ENCODE results near the gene SIGLEC10. TPM values are rescaled to one million over a fixed set of nuclear protein-coding genes. Genes with fewer than 3 reads are reported as not detected.
"Not testable (repeated sequence)": the region's sequence is repeated elsewhere in the genome, so short reads cannot be mapped to it uniquely, and the experiment has no call there.

The SIGLEC10 gene
- total and polyA plus RNA-seq, 3 experiments from 2014 or later = 1.1 to 2.9 (median 2.4) TPM

GRCh38 chr19:51416422-51416821, 1.0 kb downstream of the SIGLEC10 start:
- H3K4me1 ChIP-seq (ENCODE audit: insufficient read depth, low read length); H3K36me3 ChIP-seq (ENCODE audit: insufficient read depth, low read length); H3K9me3 ChIP-seq (ENCODE audit: low read length); H3K27ac ChIP-seq (ENCODE audit: low read depth, low read length); H3K27me3 ChIP-seq (ENCODE audit: insufficient read depth, low read length, poor library complexity, severe bottlenecking); H3K36me3 Mint-ChIP-seq; H3K4me1 Mint-ChIP-seq; H3K9me3 Mint-ChIP-seq; H3K4me3 Mint-ChIP-seq; H3K27ac Mint-ChIP-seq; H3K4me3 ChIP-seq (ENCODE audit: low read length); DNase-seq; POLR2A ChIA-PET: not testable (repeated sequence)
- peaks cover 13 to 24% of the 10 kb centered on the region in 2 donors for H3K27me3 Mint-ChIP-seq
- CTCF ChIA-PET = interaction anchor here (1.7 kb wide), 1 partner anchor 22 kb away, joined by 5 read pairs; no protein-coding TSS in a partner anchor

GRCh38 chr19:51415187-51415586, 2.3 kb downstream of the SIGLEC10 start:
- Histone ChIP-seq H3K27ac (ENCODE audit: low read depth, low read length) (no peak overlapping the region), H3K27me3 (ENCODE audit: insufficient read depth, low read length, poor library complexity, severe bottlenecking) (no peaks in the 10 kb centered on the region), H3K36me3 (ENCODE audit: insufficient read depth, low read length) (no peaks in the 10 kb centered on the region), H3K9me3 (ENCODE audit: low read length) (no peaks in the 10 kb centered on the region), H3K4me3 (ENCODE audit: low read length) (no peak overlapping the region), H3K4me1 (ENCODE audit: insufficient read depth, low read length) (no peaks in the 10 kb centered on the region)
- Mint-ChIP-seq H3K27ac (no peak overlapping the region), H3K36me3 (no peaks in the 10 kb centered on the region), H3K27me3 (peaks cover 13 to 24% of the 10 kb centered on the region in 2 donors), H3K9me3 (no peaks in the 10 kb centered on the region), H3K4me3 (no peak overlapping the region), H3K4me1 (peaks cover 0 to 2% (median 0%) of the 10 kb centered on the region in 3 donors)
- no peak for DNase-seq
- CTCF ChIA-PET = no interaction called here
- POLR2A ChIA-PET = no interaction called here

GRCh38 chr19:51410950-51411748, 6.3 kb downstream of the SIGLEC10 start:
- peaks cover 4 to 7% (median 5%) of the 10 kb centered on the region in 3 donors for H3K4me1 Mint-ChIP-seq
- H3K9me3 ChIP-seq (ENCODE audit: low read length) = no peaks in the 10 kb centered on the region
- peaks cover 0 to 2% (median 0%) of the 10 kb centered on the region in 5 donors for H3K9me3 Mint-ChIP-seq
- no peaks in the 10 kb centered on the region for H3K36me3 Mint-ChIP-seq
- DNase-seq = no peak
- CTCF ChIA-PET = interaction anchor here (0.8 to 1.4 kb wide), 3 partner anchors 10 to 72 kb away, joined by 3 read pairs; no protein-coding TSS in a partner anchor
- POLR2A ChIA-PET = no interaction called here
- H3K27me3 Mint-ChIP-seq = peaks cover 0 to 3% of the 10 kb centered on the region in 2 donors
- H3K27me3 ChIP-seq (ENCODE audit: insufficient read depth, low read length, poor library complexity, severe bottlenecking) = no peaks in the 10 kb centered on the region
- no peaks in the 10 kb centered on the region for H3K4me1 ChIP-seq (ENCODE audit: insufficient read depth, low read length)
- peak overlapping the region in 1 of 7 donors; percentile 34 for H3K4me3 Mint-ChIP-seq
- H3K4me3 ChIP-seq (ENCODE audit: low read length) = no peak overlapping the region
- no peak overlapping the region for H3K27ac Mint-ChIP-seq
- no peaks in the 10 kb centered on the region for H3K36me3 ChIP-seq (ENCODE audit: insufficient read depth, low read length)
- no peak overlapping the region for H3K27ac ChIP-seq (ENCODE audit: low read depth, low read length)

GRCh38 chr19:51407511-51408131, 9.8 kb downstream of the SIGLEC10 start:
- H3K4me3 Mint-ChIP-seq = no peak overlapping the region
- ChIA-PET POLR2A (no interaction called here), CTCF (interaction anchor here (0.7 to 3.2 kb wide), 11 partner anchors 9 to 79 kb away, joined by 3 to 20 read pairs (median 3); partner anchors contain the start of genes LIM2 and VSIG10L)
- H3K27me3 Mint-ChIP-seq = no peaks in the 10 kb centered on the region
- no peaks in the 10 kb centered on the region for H3K36me3 ChIP-seq (ENCODE audit: insufficient read depth, low read length)
- no peaks in the 10 kb centered on the region for H3K9me3 ChIP-seq (ENCODE audit: low read length)
- no peaks in the 10 kb centered on the region for H3K27me3 ChIP-seq (ENCODE audit: insufficient read depth, low read length, poor library complexity, severe bottlenecking)
- no peaks in the 10 kb centered on the region for H3K4me1 ChIP-seq (ENCODE audit: insufficient read depth, low read length)
- H3K4me3 ChIP-seq (ENCODE audit: low read length) = no peak overlapping the region
- no peak overlapping the region for H3K27ac ChIP-seq (ENCODE audit: low read depth, low read length)
- peaks cover 4 to 7% (median 5%) of the 10 kb centered on the region in 3 donors for H3K4me1 Mint-ChIP-seq
- peak in 4 of 5 donors; percentile 15 to 61 (median 30) for DNase-seq
- peaks cover 0 to 9% (median 0%) of the 10 kb centered on the region in 3 donors for H3K36me3 Mint-ChIP-seq
- peaks cover 5 to 9% (median 5%) of the 10 kb centered on the region in 5 donors for H3K9me3 Mint-ChIP-seq
- H3K27ac Mint-ChIP-seq = no peak overlapping the region

GRCh38 chr19:51402117-51402516, 15.3 kb downstream of the SIGLEC10 start:
- Mint-ChIP-seq H3K4me1 (peaks cover 0 to 8% (median 7%) of the 10 kb centered on the region in 3 donors), H3K27me3 (no peaks in the 10 kb centered on the region), H3K27ac (no peak overlapping the region), H3K9me3 (peaks cover 5 to 17% (median 14%) of the 10 kb centered on the region in 5 donors), H3K36me3 (peaks cover 0 to 19% (median 3%) of the 10 kb centered on the region in 3 donors), H3K4me3 (no peak overlapping the region)
- ChIA-PET POLR2A (no interaction called here), CTCF (interaction anchor here (1.1 to 3.1 kb wide), 2 partner anchors 19 to 64 kb away, joined by 3 to 10 read pairs; no protein-coding TSS in a partner anchor)
- H3K27ac ChIP-seq (ENCODE audit: low read depth, low read length) = no peak overlapping the region
- no peaks in the 10 kb centered on the region for H3K27me3 ChIP-seq (ENCODE audit: insufficient read depth, low read length, poor library complexity, severe bottlenecking)
- no peaks in the 10 kb centered on the region for H3K4me1 ChIP-seq (ENCODE audit: insufficient read depth, low read length)
- H3K4me3 ChIP-seq (ENCODE audit: low read length) = no peak overlapping the region
- peaks cover 5% of the 10 kb centered on the region for H3K9me3 ChIP-seq (ENCODE audit: low read length)
- no peak for DNase-seq
- no peaks in the 10 kb centered on the region for H3K36me3 ChIP-seq (ENCODE audit: insufficient read depth, low read length)

GRCh38 chr19:51399936-51400335, 17.5 kb downstream of the SIGLEC10 start:
- peaks cover 14 to 21% (median 20%) of the 10 kb centered on the region in 3 donors for H3K4me1 Mint-ChIP-seq
- POLR2A ChIA-PET; H3K27me3 Mint-ChIP-seq; DNase-seq; H3K27ac ChIP-seq (ENCODE audit: low read depth, low read length); H3K27me3 ChIP-seq (ENCODE audit: insufficient read depth, low read length, poor library complexity, severe bottlenecking); H3K4me3 Mint-ChIP-seq; H3K4me3 ChIP-seq (ENCODE audit: low read length); H3K9me3 ChIP-seq (ENCODE audit: low read length); H3K36me3 ChIP-seq (ENCODE audit: insufficient read depth, low read length); H3K4me1 ChIP-seq (ENCODE audit: insufficient read depth, low read length); H3K27ac Mint-ChIP-seq: not testable (repeated sequence)
- peaks cover 5 to 15% (median 14%) of the 10 kb centered on the region in 5 donors for H3K9me3 Mint-ChIP-seq
- peaks cover 0 to 19% (median 3%) of the 10 kb centered on the region in 3 donors for H3K36me3 Mint-ChIP-seq
- CTCF ChIA-PET = interaction anchor here (1.3 to 1.8 kb wide), 3 partner anchors 13 to 32 kb away, joined by 3 to 4 read pairs (median 3); partner anchors contain the start of gene LIM2

GRCh38 chr19:51399231-51399630, 18.2 kb downstream of the SIGLEC10 start:
- Mint-ChIP-seq H3K9me3 (peaks cover 5 to 15% (median 14%) of the 10 kb centered on the region in 5 donors), H3K27me3 (peaks cover 0 to 2% of the 10 kb centered on the region in 2 donors), H3K4me3 (no peak overlapping the region), H3K4me1 (peaks cover 21 to 28% (median 27%) of the 10 kb centered on the region in 3 donors), H3K36me3 (peaks cover 0 to 19% (median 3%) of the 10 kb centered on the region in 3 donors), H3K27ac (no peak overlapping the region)
- no peaks in the 10 kb centered on the region for H3K27me3 ChIP-seq (ENCODE audit: insufficient read depth, low read length, poor library complexity, severe bottlenecking)
- peaks cover 5% of the 10 kb centered on the region for H3K9me3 ChIP-seq (ENCODE audit: low read length)
- DNase-seq = no peak
- no peak overlapping the region for H3K27ac ChIP-seq (ENCODE audit: low read depth, low read length)
- no peaks in the 10 kb centered on the region for H3K36me3 ChIP-seq (ENCODE audit: insufficient read depth, low read length)
- ChIA-PET POLR2A (no interaction called here), CTCF (interaction anchor here (0.6 to 1.8 kb wide), 6 partner anchors 8 to 57 kb away, joined by 3 to 6 read pairs (median 3); partner anchors contain the start of genes LIM2 and VSIG10L)
- H3K4me3 ChIP-seq (ENCODE audit: low read length) = no peak overlapping the region
- H3K4me1 ChIP-seq (ENCODE audit: insufficient read depth, low read length) = peaks cover 12% of the 10 kb centered on the region

All from CD8-positive, alpha-beta memory T cell (primary cell).